NCI-H1417 treated with DMSO at 0.1 percent for 48 hours (cell line): ENCODE data around the gene PTGIR.

Source experiments
- DNase-seq: peaks from one replicate; lab custom pipeline; 2025; lab: John Stamatoyannopoulos, UW

Gene PTGIR, protein sequence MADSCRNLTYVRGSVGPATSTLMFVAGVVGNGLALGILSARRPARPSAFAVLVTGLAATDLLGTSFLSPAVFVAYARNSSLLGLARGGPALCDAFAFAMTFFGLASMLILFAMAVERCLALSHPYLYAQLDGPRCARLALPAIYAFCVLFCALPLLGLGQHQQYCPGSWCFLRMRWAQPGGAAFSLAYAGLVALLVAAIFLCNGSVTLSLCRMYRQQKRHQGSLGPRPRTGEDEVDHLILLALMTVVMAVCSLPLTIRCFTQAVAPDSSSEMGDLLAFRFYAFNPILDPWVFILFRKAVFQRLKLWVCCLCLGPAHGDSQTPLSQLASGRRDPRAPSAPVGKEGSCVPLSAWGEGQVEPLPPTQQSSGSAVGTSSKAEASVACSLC

DNA sequence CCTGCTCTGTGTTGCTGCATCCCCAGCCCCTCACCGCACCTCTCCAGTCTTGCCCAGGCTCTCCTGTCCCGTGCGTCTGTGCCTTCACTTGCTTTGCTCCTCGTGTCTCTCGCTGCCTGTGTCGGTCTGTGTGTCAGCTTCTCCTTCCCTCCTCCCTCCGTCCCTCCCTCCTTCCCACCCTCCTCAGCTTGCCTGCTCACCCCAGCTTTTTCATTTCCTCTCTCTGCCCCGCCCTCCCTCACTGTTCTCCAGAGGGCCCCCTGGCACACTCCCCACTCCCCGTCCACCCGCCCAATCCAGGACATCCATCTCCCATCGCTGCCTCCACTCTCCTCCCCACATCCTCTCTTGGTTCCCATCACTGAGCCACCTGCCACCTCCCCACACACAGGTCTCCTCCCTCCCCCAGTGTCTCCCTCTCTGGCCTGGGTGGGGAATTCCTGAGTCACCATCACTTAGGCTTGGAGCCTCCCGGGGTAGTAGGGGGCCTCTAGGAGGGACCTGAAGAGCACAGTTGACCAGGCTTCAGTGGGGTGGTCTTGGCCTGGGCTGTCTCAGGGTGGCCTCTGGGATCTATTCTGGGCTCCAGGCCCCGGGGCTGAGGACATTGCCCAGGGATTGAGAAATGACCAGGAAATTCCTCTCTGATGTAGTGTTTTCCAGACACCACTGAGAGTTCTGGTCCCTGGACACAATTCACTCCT lies at the start of gene PTGIR:
Gene PTGIR, minus strand, starts transcription at position 132 of the 704 bp plus-strand sequence. CDS start 864 bp downstream, outside the sequence.
- DNase-seq, result no peak

DNA sequence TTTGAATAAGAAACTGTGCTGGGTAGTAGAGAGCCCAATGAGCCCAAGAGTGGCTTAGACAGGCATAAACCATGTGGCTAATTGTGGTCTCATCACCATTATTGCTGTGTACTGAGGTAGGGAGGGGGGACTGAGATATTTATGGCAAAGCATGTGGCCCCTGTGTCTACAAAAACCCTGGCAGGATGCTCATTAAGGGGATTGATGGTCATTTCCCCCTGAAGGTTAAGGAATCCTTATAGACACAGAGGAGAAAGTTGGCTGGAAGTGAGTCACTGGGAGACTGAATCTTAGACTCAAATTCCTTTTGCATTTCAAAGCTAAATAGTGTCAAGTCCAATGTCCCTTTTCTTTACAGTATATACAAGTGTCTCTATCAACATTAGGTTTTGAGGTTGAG lies 45.9 kb upstream of the PTGIR start:
- DNase-seq, result no peak

DNA sequence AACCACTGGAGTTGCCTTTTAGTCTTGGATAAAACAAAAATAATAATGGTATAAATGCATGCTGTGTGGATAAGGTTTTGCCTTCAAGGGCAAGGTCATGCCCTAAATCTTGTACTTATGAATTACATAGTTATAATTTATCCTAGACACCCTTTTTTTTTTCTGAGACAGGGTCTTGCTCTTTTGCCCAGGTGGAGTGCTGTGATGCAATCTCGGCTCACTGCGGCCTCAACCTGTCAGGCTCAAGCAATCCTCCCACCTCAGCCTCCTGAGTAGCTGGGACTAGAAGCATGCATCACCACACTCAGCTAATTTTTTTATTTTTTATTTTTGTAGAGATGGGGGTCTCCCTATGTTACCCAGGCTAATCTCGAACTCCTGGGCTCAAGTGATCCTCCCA lies 43.8 kb upstream of the PTGIR start:
- no peak for DNase-seq

DNA sequence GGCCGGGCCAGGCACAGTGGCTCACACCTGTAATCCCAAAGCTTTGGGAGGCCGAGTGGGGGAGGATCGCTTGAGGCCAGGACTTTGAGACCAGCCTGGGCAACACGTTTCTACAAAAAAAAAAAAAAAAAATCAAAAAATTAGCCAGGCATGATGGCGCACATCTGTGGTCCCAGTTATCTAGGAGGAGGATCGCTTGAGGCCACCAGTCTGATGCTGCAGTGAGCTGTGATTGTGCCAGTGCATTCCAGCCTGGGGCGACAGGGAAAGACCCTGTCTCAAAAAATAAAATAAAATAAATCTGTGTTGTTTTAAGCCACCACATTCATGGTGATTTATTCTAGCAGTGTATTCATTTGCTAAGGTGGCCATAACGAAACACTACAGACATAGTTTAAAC lies 40.2 kb upstream of the PTGIR start:
- no peak for DNase-seq

DNA sequence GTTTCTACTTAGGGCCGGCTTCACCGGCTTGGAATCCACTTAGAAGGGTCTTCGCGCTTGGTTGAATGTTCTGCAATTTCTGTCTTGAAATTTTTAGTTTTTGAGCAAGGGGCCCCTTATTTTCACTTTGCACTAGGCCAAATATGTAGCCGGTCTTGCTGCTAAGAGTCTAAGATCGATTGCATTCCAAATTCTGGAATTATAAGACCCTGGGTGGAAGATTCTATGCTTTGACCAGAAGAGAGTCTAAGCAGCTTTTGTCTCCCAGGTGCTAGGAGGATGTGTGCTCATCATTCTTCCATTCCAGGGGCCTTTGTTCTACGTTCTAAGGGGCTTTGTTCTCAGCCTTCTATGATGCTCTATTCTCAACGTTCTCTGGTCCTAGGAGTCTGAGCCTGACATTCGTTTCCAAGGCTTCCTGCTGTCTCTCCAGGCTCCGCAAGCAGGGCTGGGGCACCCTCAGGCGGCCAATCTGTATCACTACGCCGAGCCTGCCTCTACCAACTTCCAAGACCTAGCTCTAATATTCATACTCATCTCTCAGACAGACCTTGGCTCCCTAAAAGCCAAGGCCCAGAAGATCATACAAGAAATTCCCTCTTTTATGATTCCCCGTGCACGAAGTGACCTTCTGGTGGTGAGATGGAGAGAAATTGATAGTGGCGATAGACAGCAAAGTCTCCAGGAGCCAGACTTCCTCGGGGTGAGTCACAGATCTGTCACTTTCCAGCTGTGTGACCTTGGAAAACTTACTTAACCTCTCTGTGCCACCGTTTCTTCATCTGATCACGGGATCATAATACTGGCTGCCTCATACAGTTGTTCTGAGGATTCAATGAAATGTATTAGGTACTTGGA lies 37.1 kb upstream of the PTGIR start:
- peak; percentile 47 for DNase-seq

DNA sequence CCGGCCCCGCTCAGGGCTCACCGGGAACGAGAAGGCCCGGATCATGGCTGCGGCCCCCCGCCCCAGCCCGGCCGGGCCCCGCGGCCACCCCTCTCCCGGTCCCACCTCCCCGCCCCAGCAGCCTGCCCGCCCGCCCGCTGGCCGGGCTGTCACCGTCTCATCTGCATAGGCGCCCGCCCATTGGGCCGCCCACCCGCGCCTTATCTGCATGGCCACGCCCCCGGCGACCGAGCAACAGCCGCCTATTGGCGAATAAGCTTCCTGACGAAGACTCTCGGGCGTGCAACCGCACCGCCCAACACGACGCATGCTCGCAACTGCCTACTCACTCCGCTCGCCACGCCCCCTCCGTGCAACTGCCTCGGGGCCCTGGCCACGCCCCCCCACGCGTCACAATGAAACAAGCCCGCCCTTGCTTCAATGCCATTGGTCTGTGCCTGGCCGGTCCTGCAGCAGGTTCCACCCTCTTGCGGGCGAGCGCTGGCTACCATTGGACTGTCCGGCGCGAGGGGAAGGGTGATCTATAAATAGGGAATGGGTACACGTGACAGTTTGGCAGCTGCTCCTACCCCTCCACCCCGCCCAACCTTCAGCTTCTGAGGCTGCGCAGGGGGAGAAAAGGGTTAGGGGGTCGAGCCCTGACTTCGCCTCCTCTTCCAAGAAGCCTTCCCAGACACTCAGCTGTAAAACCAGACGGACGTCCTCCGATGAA lies 36.3 kb upstream of the PTGIR start, which contains the start of gene DACT3:
Gene DACT3, minus strand, starts transcription at position 163 of the 712 bp plus-strand sequence. Its CDS starts 118 bp downstream, at position 45.
- peak; percentile 96 for DNase-seq

DNA sequence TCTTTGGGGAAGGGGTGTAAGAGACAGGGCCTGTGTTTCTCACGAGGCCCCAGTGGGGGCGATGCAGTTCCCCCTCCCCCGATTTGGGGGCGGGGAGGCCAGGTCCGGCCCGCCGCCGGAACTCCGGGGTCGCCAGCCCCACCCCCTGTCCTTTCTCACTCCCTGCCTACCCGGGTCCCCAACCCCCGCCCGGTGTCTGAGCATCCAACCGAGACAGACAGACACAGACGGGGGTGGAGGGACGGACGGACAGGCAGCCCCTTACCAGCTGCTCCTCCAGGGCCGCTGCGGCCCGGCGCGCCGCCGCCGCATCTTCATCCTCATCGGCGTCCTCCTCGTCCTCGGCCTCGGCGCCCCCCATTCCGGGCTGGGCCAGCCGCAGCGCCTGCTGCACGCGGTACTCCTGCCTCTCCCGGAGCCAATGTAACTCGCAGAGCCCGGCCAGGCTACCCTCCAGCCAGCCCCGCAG lies 35.7 kb upstream of the PTGIR start:
- no peak for DNase-seq

DNA sequence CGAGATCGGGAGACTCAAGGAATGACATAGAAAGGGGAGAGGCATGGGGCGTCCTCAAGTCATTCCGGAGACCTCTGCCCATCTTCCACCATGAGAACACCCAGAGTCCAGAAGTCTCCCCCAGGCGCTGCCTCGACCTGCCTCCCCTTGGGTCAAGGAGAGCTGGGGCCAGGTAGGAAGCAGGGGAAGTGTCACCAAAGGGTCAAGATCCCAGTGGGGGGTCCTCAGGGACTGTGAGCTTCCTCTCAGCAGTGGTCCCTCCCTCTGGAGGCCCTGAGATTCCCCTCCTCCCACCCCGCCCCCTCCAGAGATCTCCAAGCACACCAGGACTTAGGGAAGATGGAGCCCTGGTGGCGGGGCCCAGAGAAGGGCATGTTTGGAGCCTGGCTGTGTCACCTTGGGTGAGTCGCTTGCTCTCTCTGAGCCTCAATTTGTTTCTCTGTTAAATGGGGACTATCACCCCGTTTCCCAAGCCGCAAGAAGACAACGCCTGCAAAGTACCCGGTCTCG lies 35.2 kb upstream of the PTGIR start:
- DNase-seq, result no peak

DNA sequence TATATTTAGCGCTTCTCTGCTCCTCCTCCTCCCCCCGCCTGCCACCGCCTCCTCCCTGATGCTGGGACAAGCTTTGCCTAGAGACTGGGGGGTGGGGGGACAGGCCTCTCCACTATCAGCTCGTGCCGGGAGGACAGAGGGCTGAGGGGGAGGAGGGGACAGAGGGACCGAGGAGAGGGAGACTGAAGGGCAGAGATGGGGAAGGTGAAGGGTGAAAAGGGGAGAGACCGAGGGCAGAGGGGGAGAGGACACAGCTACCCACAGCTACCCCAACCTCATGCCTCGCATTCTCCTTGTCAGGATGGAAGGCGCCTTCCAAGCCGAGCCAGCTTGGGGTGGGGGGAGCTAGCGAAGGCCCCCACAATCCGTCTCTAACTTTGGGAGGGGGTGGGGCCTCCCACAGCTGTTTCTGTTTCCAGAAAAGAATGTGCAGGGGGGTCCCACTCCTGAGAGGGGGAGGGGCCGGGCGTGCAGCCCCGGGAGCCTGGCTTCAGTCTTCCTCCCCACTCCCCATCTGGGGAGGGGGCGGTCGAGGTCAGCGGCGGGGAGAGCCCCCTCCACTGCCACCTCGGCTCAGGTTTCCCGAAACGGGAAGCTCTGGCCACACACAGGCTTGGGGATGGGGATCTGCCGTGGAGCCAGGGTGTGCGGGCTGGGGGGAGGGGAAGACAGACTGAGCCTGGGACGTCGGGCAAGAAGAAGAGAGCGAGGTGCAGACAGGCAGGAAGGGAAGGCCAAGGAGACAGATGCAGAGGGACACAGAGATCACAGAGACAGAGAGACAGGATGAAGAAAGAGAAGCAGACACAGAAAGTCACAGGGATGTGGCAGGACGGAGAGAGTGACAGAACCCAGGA lies 34.5 kb upstream of the PTGIR start:
- DNase-seq, result no peak

DNA sequence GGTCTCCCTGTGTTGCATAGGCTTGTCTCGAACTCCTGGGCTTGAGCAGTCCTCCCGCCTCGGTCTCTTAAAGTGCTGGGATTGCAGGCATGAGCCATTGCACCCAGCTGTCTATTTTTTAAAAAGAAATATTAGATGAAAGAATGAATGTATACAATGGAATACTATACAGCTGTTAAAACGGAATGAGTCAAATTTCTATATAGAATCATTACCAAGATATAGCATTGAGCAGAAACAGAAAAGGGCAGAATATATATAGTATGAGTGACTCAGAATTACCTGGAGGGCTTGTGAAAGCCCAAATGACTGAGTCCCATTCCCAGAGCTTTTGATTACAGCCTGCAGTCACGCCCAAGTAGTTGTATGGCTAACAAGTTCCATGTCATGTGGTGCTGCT lies 31.7 kb upstream of the PTGIR start:
- DNase-seq, result no peak

DNA sequence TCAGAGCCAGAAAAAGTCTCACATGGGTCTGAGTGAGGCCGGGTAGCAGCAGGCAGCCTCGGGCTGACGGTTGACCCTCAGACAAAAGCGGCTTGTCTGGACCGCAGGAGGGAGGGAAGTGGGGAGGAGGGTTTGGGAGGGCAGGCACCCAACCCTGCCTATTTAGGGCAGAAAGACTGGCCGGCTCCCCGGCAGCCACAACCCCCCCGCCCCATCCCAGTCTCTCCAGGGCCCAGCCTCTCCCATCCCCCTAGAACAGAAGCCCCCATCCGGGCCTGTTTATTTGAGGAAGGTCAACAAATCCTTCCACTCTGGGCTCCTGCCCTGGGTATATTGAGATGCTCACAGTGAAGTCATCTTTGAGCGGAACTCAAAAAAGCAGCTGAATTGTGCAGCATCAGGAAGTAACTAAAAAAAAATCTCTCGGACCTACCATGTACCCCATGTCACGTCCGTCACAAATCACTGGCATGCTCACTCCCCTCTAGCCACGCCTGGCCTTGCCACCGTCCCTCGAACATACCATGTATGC lies 29.8 kb upstream of the PTGIR start:
- no peak for DNase-seq

DNA sequence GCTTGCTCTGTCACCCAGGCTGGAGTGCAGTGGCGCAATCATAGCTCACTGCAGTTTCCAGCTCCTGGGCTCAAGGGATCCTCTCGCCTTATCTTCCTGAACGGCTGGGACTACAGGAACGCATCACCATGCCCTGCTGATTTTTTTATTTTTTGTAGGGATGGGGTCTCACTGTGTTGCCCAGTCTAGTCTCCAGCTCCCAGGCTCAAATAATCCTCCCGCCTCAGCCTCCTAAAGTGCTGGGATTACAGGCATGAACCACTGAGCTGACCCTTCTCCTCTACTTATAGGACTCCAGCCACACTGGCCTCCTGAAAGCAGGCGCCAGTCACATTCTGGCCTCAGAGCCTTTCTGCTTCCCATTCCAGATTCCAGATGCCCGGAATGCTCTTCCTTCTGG lies 25.6 kb upstream of the PTGIR start:
- DNase-seq, result no peak

DNA sequence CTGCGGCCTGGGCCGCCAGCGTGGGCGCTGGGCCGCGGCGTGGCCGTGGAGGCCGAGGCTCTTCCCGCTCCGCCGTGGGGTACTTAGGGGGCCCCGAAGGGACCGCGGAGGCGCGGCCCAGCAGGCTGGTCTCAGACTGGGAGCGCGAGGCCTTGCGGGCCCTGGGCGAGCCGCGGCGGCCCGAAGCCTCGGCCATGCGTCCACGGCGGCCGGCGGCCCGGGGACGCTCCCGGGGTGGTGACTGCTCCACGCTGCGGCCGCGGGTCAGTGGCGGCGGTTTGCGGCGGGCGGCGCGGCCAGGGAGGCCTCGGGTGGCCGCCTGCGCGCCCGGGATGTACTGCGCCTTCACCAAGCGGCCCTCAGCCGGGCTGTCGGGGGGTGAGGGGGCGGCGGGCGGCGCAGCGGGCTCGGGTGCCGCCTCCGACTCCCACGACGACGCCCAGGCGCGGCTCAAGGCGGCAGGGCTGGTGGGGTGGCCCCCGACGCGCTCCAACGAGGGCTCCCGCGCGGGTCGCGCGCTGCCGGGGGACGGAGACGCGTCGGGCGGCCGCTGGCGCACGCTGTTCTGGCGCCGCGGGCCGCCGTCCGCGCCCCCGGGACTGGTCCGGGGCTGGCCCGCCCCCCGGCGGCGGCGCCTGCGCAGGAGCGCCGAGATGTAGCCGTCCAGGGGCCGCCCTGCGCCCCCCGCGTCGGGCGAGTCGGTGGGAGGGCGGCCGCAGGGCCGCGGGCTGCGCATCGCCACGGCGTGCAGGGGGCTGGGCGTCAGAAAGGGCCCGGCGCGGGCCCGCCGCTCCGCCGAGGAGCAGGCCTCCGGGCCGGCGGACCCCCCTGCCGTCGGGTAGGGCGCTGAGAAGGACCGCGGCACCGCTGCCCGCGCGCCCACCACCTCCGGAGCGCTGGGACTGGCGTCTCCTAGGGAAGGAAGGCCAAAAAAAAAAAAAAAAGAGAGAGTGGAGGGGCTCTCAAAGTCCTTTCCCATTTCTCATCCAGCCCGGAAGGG lies 24.4 kb upstream of the PTGIR start:
- no peak for DNase-seq

DNA sequence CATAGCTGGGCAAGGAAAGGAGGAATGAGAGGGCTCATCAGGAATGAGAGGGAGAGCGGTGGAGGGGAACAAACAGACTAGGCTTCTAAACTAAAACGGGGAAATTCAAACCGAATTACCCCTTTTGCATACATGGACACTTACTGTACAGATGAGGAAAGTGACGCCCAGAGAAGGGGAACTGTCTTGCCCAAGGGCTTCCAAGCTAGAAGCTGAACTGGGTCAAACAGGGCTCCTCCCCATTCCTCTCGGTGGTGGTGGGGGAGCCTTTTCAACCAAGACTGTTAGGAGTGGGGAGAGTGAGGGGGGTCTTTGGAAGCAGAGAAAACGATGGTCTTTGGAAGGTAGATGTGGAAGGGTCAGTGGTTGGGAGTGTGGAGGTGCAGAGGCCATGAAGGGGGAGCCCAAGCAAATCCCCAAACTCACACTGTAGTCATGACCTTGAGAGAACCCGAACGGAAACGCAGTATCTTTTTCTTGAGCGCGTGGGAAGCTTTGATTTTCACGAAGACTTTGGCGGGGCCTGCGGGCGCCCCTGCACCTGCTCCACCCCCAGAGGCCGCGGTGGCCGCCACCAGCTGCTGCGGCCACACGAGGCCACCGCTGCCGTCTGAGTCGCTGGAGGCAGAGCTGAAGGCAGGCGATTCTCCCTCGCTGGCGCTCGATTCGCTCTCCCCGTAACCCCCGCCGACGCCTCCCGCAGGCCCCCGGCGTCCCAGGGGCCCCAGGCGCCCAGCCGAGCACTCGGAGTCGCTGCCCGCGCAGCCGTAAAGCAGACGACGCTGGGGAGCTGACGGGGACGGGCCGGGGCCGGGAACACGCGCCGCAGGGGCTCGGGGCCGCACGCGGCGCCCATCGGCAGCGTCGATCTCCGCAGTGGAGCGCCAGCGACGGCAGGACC lies 23.4 kb upstream of the PTGIR start:
- DNase-seq, result no peak

DNA sequence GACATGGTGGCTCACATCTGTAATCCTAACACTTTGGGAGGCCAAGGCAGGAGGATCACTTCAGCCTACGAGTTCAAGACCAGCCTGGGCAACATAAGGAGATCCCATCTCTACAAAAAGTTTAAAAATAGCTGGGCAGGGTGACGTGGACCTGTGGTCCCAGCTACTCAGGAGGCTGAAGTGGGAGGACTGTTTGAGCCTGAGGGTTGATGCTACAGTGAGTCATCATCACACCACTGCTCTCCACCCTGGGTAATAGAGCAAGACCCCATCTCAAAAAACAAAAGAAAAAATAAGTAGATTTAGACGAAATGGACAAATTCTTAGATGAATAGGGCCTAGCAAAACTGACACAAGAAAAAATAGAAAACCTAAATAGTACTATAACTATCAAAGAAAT lies 21.5 kb upstream of the PTGIR start:
- DNase-seq, result no peak

DNA sequence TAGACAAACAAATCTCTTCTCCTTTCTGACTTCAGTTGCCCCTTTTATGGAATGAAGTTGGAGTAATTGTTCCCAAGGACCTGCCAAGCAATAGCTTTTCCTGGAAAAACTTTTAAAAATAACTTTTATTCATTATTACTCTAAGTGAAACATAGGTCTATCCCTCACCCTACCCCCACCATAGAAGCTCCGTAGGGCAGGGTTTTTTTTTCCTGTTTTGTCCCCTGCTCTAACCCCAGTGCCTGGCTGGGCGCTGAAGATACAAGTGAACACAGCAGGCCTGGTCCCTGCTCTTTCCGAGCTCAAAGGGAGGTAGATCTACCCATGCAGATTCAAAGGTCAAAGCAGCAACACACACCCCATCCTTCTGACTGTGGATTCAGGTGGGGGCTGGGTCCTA lies 19.8 kb upstream of the PTGIR start:
- no peak for DNase-seq

DNA sequence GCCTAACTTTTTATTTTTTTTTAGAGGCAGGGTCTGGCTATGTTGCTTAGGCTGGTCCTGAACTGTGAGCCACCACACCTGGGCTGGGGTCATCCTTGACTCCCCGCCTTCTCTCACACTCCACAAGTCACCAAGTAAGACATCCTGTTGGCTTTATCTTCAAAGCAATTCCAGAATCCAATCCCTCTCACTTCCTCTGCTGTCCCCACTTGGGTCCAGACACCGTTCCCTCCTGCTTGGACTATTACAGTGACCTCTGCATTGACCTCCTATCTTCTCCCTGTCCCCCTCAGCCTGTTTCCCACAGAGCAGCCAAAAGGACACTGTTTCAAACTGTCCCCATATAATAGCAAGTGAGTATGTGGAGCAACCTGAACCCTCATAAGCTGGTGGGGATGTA lies 15.8 kb upstream of the PTGIR start:
- no peak for DNase-seq
